Thoracic aorta (tissue), 2 donors: ENCODE measurements around the gene TAF7. TPM values are rescaled to one million over a fixed set of nuclear protein-coding genes. Genes with fewer than 3 reads are reported as not detected.

ENCODE experiments used
- ATAC-seq: fragments of 150-250 bp; one replicate; pipeline ENCODE4 v1.8.0; 2017; ENCODE audit warnings: low read depth; ENCODE audit not compliant: insufficient number of reproducible peaks, low FRiP score
- DNase-seq: peaks from one replicate; pipeline ENCODE4 v3.0.0-alpha.2; 2020; ENCODE audit warnings: low spot score
- H3K27ac ChIP-seq, 2 donors: fragments of 200-600 bp; sonication (generic); 1 replicate in 1 of 2; 2 replicates in 1 of 2; pipeline ENCODE4 v1.5.1; 2016; ENCODE audit warnings: mild to moderate bottlenecking in 2 of 2, moderate library complexity in 2 of 2
- H3K27me3 ChIP-seq: fragments of 200-600 bp; sonication (generic); replicated peaks from 2 replicates; pipeline ENCODE4 v1.6.0; 2016; ENCODE audit warnings: mild to moderate bottlenecking; ENCODE audit not compliant: insufficient read depth
- H3K36me3 ChIP-seq: fragments of 200-600 bp; sonication (generic); one replicate; pipeline ENCODE4 v1.5.1; 2016
- H3K4me1 ChIP-seq, 2 donors: fragments of 200-600 bp; sonication (generic); 1 replicate in 1 of 2; 2 replicates in 1 of 2; pipeline versions ENCODE4 v1.5.1 to v1.6.0; 2016; ENCODE audit warnings: low read depth in 2 of 2, mild to moderate bottlenecking in 1 of 2; ENCODE audit not compliant: control insufficient read depth in 1 of 2
- H3K4me3 ChIP-seq: fragments of 200-600 bp; sonication (generic); 2 replicates; pipeline ENCODE4 v1.5.1; 2016; ENCODE audit warnings: mild to moderate bottlenecking
- H3K9me3 ChIP-seq: fragments of 200-600 bp; sonication (generic); 2 replicates; pipeline ENCODE4 v1.5.1; 2016
- total RNA-seq, 2 donors: library from RNA; depleted of rRNA; stranded (reverse); fragments of >200 nt; gene quantifications; one replicate each; pipeline versions ENCODE4 v1.1.0 to v1.2.3, GENCODE V29; 2016
- TF ChIP-seq, protein P1 (sequence below): fragments of 200-600 bp; sonication (generic); IDR thresholded peaks from one replicate; pipeline ENCODE4 v1.5.1; 2019; ENCODE audit warnings: antibody characterized with exemption

Gene TAF7
- total RNA-seq, 2 donors from 2014 or later, result 35.9 to 56.1 TPM

DNA sequence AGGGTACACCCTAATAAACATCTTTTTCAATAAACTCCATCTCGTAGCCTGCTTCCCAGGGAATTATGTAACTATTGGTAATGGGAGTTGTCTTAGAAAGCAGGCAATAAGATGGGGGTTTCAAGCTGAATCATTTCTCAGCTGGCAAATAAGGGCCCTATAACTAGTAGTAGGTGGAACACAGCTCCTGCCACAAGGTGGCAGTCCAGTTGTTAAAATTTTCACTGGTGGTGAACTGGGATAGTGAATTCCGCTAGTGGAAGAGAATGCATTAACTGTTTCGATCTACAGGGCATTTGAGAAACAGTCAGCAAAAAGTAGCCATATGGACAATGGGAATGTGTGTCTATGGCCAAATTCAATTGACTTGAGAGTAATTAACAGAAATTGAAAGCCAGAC, 47.7 kb downstream of the TAF7 start:
- DNase-seq (no peak), ATAC-seq (no peak)
- Histone ChIP-seq H3K4me1 (no peaks in the 10 kb centered on the region), H3K27me3 (no peaks in the 10 kb centered on the region), H3K27ac (no peak overlapping the region), H3K9me3 (peaks cover 92% of the 10 kb centered on the region), H3K4me3 (no peak overlapping the region), H3K36me3 (no peaks in the 10 kb centered on the region)
- TF ChIP-seq, protein P1, sequence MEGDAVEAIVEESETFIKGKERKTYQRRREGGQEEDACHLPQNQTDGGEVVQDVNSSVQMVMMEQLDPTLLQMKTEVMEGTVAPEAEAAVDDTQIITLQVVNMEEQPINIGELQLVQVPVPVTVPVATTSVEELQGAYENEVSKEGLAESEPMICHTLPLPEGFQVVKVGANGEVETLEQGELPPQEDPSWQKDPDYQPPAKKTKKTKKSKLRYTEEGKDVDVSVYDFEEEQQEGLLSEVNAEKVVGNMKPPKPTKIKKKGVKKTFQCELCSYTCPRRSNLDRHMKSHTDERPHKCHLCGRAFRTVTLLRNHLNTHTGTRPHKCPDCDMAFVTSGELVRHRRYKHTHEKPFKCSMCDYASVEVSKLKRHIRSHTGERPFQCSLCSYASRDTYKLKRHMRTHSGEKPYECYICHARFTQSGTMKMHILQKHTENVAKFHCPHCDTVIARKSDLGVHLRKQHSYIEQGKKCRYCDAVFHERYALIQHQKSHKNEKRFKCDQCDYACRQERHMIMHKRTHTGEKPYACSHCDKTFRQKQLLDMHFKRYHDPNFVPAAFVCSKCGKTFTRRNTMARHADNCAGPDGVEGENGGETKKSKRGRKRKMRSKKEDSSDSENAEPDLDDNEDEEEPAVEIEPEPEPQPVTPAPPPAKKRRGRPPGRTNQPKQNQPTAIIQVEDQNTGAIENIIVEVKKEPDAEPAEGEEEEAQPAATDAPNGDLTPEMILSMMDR, result no peak

DNA sequence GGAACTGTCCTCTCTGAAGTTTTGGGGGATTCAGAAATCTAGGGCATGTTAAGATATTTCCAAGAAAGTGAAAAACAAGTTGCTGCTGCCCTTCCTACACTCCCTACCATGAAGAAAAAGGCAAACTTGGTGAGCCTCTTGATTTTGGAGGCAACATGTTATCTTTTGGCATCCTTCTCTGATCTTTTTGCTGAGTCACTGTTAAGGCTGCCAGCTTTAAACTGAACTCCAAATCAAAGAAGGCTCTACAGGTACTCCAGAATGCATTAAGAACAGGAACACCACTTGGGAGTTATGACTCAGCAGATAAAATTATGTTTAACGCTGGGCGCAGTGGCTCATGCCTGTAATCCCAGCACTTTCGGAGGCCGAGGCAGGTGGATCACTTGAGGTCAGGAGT, 51.4 kb downstream of the TAF7 start:
- Histone ChIP-seq H3K4me3 (no peak overlapping the region), H3K9me3 (peaks cover 97% of the 10 kb centered on the region), H3K27me3 (no peaks in the 10 kb centered on the region), H3K27ac (no peak overlapping the region), H3K4me1 (no peaks in the 10 kb centered on the region), H3K36me3 (no peaks in the 10 kb centered on the region)
- no peak for ATAC-seq
- TF ChIP-seq, protein P1, result no peak
- DNase-seq, result no peak

Other genes with a start within 250 kb of the TAF7 start
- 1 to 10 TPM; 2.3 to 4.6 TPM for gene PCDHB2, start 226.2 kb downstream of the TAF7 start, total RNA-seq
- 1 to 10 TPM; 2.3 to 3.7 TPM for gene PCDHB3, start 220.3 kb downstream of the TAF7 start, total RNA-seq
- 10 to 100 TPM in 1 of 2 donors, 1 to 10 TPM in 1; 2.8 to 14.5 TPM for gene PCDHB4, start 199.0 kb downstream of the TAF7 start, total RNA-seq
- 10 to 100 TPM in 1 of 2 donors, 1 to 10 TPM in 1; 4.8 to 11.0 TPM for gene PCDHB5, start 185.6 kb downstream of the TAF7 start, total RNA-seq
- gene PCDHB6, start 170.7 kb downstream of the TAF7 start, total RNA-seq, result 1 to 10 TPM; 3.2 to 3.8 TPM
- 1 to 10 TPM; 4.2 to 7.1 TPM for gene PCDHB7, start 148.1 kb downstream of the TAF7 start, total RNA-seq
- gene PCDHB8, start 143.0 kb downstream of the TAF7 start, total RNA-seq, result 1 to 10 TPM in 1 of 2 donors, under 1 TPM in 1; 0.95 to 1.7 TPM
- 10 to 100 TPM in 1 of 2 donors, 1 to 10 TPM in 1; 9.1 to 11.6 TPM for gene PCDHB16, start 138.4 kb downstream of the TAF7 start, total RNA-seq
- gene PCDHB9, start 133.6 kb downstream of the TAF7 start, total RNA-seq, result 1 to 10 TPM; 4.2 to 9.6 TPM
- 1 to 10 TPM; 6.1 to 9.1 TPM for gene PCDHB10, start 128.4 kb downstream of the TAF7 start, total RNA-seq
- 10 to 100 TPM in 1 of 2 donors, 1 to 10 TPM in 1; 6.0 to 10.6 TPM for gene PCDHB11, start 121.2 kb downstream of the TAF7 start, total RNA-seq
- gene PCDHB12, start 112.1 kb downstream of the TAF7 start, total RNA-seq, result 1 to 10 TPM; 7.3 to 7.4 TPM
- 10 to 100 TPM in 1 of 2 donors, 1 to 10 TPM in 1; 8.0 to 16.1 TPM for gene PCDHB13, start 106.9 kb downstream of the TAF7 start, total RNA-seq
- gene PCDHB14, start 97.4 kb downstream of the TAF7 start, total RNA-seq, result 10 to 100 TPM; 10.2 to 14.6 TPM
- gene PCDHB15, start 75.4 kb downstream of the TAF7 start, total RNA-seq, result 10 to 100 TPM in 1 of 2 donors, 1 to 10 TPM in 1; 6.1 to 10.7 TPM
- gene SLC25A2, start 16.7 kb downstream of the TAF7 start, total RNA-seq, result 1 to 10 TPM; 2.0 to 3.5 TPM
- 1 to 10 TPM in 1 of 2 donors, under 1 TPM in 1; 0.41 to 2.8 TPM for gene PCDHGA1, start 9.7 kb upstream of the TAF7 start, total RNA-seq
- gene PCDHGA2, start 18.0 kb upstream of the TAF7 start, total RNA-seq, result 10 to 100 TPM in 1 of 2 donors, 1 to 10 TPM in 1; 8.5 to 13.8 TPM
- 1 to 10 TPM; 5.3 to 9.1 TPM for gene PCDHGA3, start 23.0 kb upstream of the TAF7 start, total RNA-seq
- gene PCDHGB1, start 29.3 kb upstream of the TAF7 start, total RNA-seq, result 10 to 100 TPM in 1 of 2 donors, 1 to 10 TPM in 1; 6.8 to 11.4 TPM
- 10 to 100 TPM; 11.4 TPM for gene PCDHGA4, start 34.2 kb upstream of the TAF7 start, total RNA-seq
- 10 to 100 TPM in 1 of 2 donors, 1 to 10 TPM in 1; 9.7 to 13.4 TPM for gene PCDHGB2, start 39.2 kb upstream of the TAF7 start, total RNA-seq
- 10 to 100 TPM in 1 of 2 donors, 1 to 10 TPM in 1; 9.5 to 12.5 TPM for gene PCDHGA5, start 43.4 kb upstream of the TAF7 start, total RNA-seq
- 10 to 100 TPM; 11.2 to 15.4 TPM for gene PCDHGB3, start 49.5 kb upstream of the TAF7 start, total RNA-seq
- 10 to 100 TPM; 12.0 to 13.1 TPM for gene PCDHGA6, start 53.1 kb upstream of the TAF7 start, total RNA-seq
- gene PCDHGA7, start 62.0 kb upstream of the TAF7 start, total RNA-seq, result 10 to 100 TPM; 11.9 to 12.2 TPM
- 10 to 100 TPM; 11.6 to 18.1 TPM for gene PCDHGB4, start 66.9 kb upstream of the TAF7 start, total RNA-seq
- gene PCDHGA8, start 71.8 kb upstream of the TAF7 start, total RNA-seq, result 10 to 100 TPM in 1 of 2 donors, 1 to 10 TPM in 1; 7.5 to 13.9 TPM
- 10 to 100 TPM; 20.8 to 26.3 TPM for gene PCDHGB5, start 77.2 kb upstream of the TAF7 start, total RNA-seq
- 10 to 100 TPM; 12.0 to 18.6 TPM for gene PCDHGA9, start 82.0 kb upstream of the TAF7 start, total RNA-seq
- 10 to 100 TPM in 1 of 2 donors, 1 to 10 TPM in 1; 9.5 to 17.2 TPM for gene PCDHGB6, start 87.2 kb upstream of the TAF7 start, total RNA-seq
- 10 to 100 TPM; 11.1 to 14.4 TPM for gene PCDHGA10, start 92.2 kb upstream of the TAF7 start, total RNA-seq
- gene PCDHGB7, start 96.9 kb upstream of the TAF7 start, total RNA-seq, result 10 to 100 TPM; 18.0 to 28.1 TPM
- gene PCDHGA11, start 100.3 kb upstream of the TAF7 start, total RNA-seq, result 10 to 100 TPM; 10.4 to 11.6 TPM
- gene PCDHGA12, start 109.7 kb upstream of the TAF7 start, total RNA-seq, result 10 to 100 TPM; 16.2 to 26.0 TPM
- 10 to 100 TPM; 61.3 to 99.9 TPM for gene PCDHGC3, start 155.2 kb upstream of the TAF7 start, total RNA-seq
- 1 to 10 TPM; 6.4 to 7.9 TPM for gene PCDHGC4, start 164.2 kb upstream of the TAF7 start, total RNA-seq
- 1 to 10 TPM; 5.7 to 6.9 TPM for gene PCDHGC5, start 168.3 kb upstream of the TAF7 start, total RNA-seq